Hematopoietic multipotent progenitor cell treated with erythropoietin and hydrocortisone succinate and interleukin-3 and kit ligand, for 8 days (in vitro differentiated cells): ENCODE results near the gene GRM2.
A peak's percentile ranks its signal among the peaks of the same experiment; 100 is the strongest.

ENCODE experiments used
- DNase-seq: peaks from one replicate; pipeline ENCODE4 v3.0.0-alpha.2; 2015

The GRM2 gene

GRCh38 chr3:51706021-51706485 is 815 bp upstream of the GRM2 start:
- DNase-seq = no peak

- no peak for DNase-seq
These were observed 1.5 kb downstream of the GRM2 start for GRCh38 chr3:51708216-51708845.

GRCh38 chr3:51709004-51709420 is 2.1 kb downstream of the GRM2 start:
- no peak for DNase-seq

GRCh38 chr3:51709675-51710074 is 2.8 kb downstream of the GRM2 start:
- DNase-seq = no peak

GRCh38 chr3:51710631-51711351 is 3.9 kb downstream of the GRM2 start:
- DNase-seq = peak; percentile 12

GRCh38 chr3:51711352-51712037 is 4.6 kb downstream of the GRM2 start:
- no peak for DNase-seq

GRCh38 chr3:51712038-51712420 is 5.2 kb downstream of the GRM2 start:
- no peak for DNase-seq

GRCh38 chr3:51712511-51712931 is 5.7 kb downstream of the GRM2 start:
- DNase-seq = no peak

GRCh38 chr3:51712963-51713362 is 6.1 kb downstream of the GRM2 start:
- DNase-seq = no peak

GRCh38 chr3:51715231-51715976 is 8.5 kb downstream of the GRM2 start:
- no peak for DNase-seq

GRCh38 chr3:51715977-51716294 is 9.1 kb downstream of the GRM2 start:
- DNase-seq = no peak

GRCh38 chr3:51716805-51717204 is 9.9 kb downstream of the GRM2 start:
- no peak for DNase-seq

- DNase-seq = no peak
These were observed 10.6 kb downstream of the GRM2 start for GRCh38 chr3:51717446-51717845.

- no peak for DNase-seq
These were observed 11.1 kb downstream of the GRM2 start for GRCh38 chr3:51717947-51718346.

- peak; percentile 77 for DNase-seq
These were observed 11.9 kb downstream of the GRM2 start for GRCh38 chr3:51718547-51719409.

- no peak for DNase-seq
These were observed 12.7 kb downstream of the GRM2 start for GRCh38 chr3:51719410-51720025.

GRCh38 chr3:51720292-51721061 is 13.6 kb downstream of the GRM2 start:
- DNase-seq = no peak

- DNase-seq = no peak
These were observed 14.3 kb downstream of the GRM2 start for GRCh38 chr3:51721062-51721745.

GRCh38 chr3:51722362-51722761 is 15.5 kb downstream of the GRM2 start:
- DNase-seq = peak; percentile 12

GRCh38 chr3:51727500-51727899 is 20.6 kb downstream of the GRM2 start:
- no peak for DNase-seq
